BJ (cell line): ENCODE data around the gene PNPLA8. TPM values are rescaled to one million over a fixed set of nuclear protein-coding genes. Genes with fewer than 3 reads are reported as not detected.

Experiments used
- CTCF ChIA-PET: fragments of 350-600 bp; formaldehyde crosslinking; extraction: SDS; loops from one replicate; lab custom pipeline; 2021; ENCODE audit warnings: antibody characterized with exemption, inconsistent platforms; lab: Yijun Ruan, JAX
- POLR2A ChIA-PET: fragments of 300-600 bp; sonication (Branson Sonifier 250); formaldehyde crosslinking; extraction: SDS; loops from one replicate; lab custom pipeline; 2021; ENCODE audit warnings: antibody characterized with exemption; lab: Charles Lee
- DNase-seq: peaks from one replicate; pipeline ENCODE4 v3.0.0-alpha.2; 2011; ENCODE audit warnings: low read depth
- H3K27me3 ChIP-seq: 2 replicates; pipeline ENCODE4 v1.6.0; 2011; ENCODE audit warnings: low read length; ENCODE audit not compliant: control insufficient read depth, insufficient read depth
- H3K36me3 ChIP-seq: 2 replicates; pipeline ENCODE4 v1.5.1; 2011; ENCODE audit warnings: low read length; ENCODE audit not compliant: control insufficient read depth, insufficient read depth
- H3K4me3 ChIP-seq: 2 replicates; pipeline ENCODE4 v1.5.1; 2011; ENCODE audit warnings: low read depth, mild to moderate bottlenecking, control low read depth, low read length
- polyA plus RNA-seq: library from polyadenylated mRNA; depleted of rRNA; stranded (reverse); fragments of >200 nt; gene quantifications from 2 replicates; pipeline ENCODE4 v1.2.3, GENCODE V29; 2011
- TF ChIP-seq, protein P1 (sequence below): IDR thresholded peaks from 2 replicates; pipeline ENCODE4 v1.5.1; 2011; ENCODE audit warnings: low read depth, mild to moderate bottlenecking, control low read depth, inconsistent platforms, low read length, moderate library complexity; ENCODE audit not compliant: insufficient read depth

The PNPLA8 gene
- polyA plus RNA-seq, 1 experiment = 7.8 TPM

DNA sequence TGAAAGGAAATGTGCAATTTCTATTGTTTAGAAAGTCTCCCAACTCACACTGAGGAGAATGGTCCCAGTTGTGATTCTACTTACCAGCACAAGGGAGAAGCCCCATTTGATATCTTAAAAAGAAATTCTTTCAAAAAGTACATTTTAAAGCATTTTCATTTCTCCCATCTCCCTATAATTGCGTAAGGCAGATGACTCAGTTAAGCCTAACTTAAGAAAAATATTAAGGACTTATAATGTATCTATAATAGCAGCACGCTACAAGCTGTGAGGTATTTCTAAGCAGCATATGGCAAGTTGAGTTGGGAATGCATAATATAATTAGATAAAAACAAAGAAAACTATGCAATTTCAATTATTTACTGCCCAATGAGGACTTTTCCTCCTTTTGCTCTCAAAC lies 61.2 kb downstream of the PNPLA8 start:
- no peak overlapping the region for H3K4me3 ChIP-seq
- DNase-seq = no peak
- TF ChIP-seq, protein P1, sequence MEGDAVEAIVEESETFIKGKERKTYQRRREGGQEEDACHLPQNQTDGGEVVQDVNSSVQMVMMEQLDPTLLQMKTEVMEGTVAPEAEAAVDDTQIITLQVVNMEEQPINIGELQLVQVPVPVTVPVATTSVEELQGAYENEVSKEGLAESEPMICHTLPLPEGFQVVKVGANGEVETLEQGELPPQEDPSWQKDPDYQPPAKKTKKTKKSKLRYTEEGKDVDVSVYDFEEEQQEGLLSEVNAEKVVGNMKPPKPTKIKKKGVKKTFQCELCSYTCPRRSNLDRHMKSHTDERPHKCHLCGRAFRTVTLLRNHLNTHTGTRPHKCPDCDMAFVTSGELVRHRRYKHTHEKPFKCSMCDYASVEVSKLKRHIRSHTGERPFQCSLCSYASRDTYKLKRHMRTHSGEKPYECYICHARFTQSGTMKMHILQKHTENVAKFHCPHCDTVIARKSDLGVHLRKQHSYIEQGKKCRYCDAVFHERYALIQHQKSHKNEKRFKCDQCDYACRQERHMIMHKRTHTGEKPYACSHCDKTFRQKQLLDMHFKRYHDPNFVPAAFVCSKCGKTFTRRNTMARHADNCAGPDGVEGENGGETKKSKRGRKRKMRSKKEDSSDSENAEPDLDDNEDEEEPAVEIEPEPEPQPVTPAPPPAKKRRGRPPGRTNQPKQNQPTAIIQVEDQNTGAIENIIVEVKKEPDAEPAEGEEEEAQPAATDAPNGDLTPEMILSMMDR = no peak
- POLR2A ChIA-PET = no interaction called here
- CTCF ChIA-PET = interaction anchor here (0.6 kb wide), 1 partner anchor 23 kb away, joined by 3 read pairs; no protein-coding TSS in a partner anchor
- 0 out of 2 replicates have a peak, but pooled peaks cover 1% of the 10 kb centered on the region for H3K27me3 ChIP-seq
- no peaks in the 10 kb centered on the region for H3K36me3 ChIP-seq

DNA sequence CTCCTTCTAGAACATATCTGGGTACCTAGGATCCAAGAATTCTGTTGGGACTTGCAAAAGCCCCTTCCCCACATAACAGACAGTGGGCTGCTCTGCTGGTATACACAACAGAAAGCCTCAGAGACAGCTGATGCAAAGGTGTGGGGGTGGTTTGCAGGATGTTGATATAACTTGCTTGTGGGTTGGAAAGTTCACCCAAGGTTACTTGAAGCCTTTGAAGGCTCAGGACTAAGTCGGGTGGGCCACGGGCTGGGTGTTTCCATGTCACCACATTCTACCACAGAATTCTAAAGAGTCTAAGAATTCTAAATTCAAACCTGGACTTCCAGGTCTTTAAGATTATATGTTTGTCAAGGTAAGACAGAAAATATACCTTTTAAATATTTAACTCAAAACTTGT lies 62.3 kb downstream of the PNPLA8 start:
- ChIA-PET POLR2A (no interaction called here), CTCF (interaction anchor here (0.7 kb wide), 1 partner anchor 13 kb away, joined by 3 read pairs; no protein-coding TSS in a partner anchor)
- Histone ChIP-seq H3K36me3 (no peaks in the 10 kb centered on the region), H3K4me3 (no peak overlapping the region), H3K27me3 (peaks cover 3% of the 10 kb centered on the region; the same call in 1 of the 2 replicates)
- DNase-seq = no peak
- TF ChIP-seq, protein P1 = no peak

DNA sequence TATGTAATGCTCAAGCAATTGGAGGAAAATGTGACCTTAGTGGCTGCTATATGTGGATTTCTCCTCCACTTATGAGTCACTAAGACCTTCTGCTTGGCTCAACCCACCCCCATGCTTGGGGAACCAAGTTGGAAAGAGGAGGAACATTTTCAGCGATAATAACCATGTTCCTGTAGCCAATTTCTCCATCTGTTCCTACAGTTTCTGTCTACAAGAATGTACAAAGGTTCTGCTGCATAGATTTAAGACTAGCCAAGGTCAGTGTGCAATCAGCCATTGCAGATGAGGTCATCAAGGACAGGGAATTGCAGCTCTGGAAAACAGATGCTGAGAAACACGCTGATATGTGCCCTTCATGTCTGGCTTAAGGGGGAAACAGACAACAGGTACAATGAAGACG lies 64.1 kb downstream of the PNPLA8 start:
- CTCF ChIA-PET = interaction anchor here (1.1 kb wide), 1 partner anchor 35 kb away, joined by 3 read pairs; no protein-coding TSS in a partner anchor
- no peaks in the 10 kb centered on the region for H3K36me3 ChIP-seq
- peaks cover 12% of the 10 kb centered on the region for H3K27me3 ChIP-seq
- no peak for DNase-seq
- TF ChIP-seq, protein P1 = no peak
- no peak overlapping the region for H3K4me3 ChIP-seq
- POLR2A ChIA-PET = no interaction called here

DNA sequence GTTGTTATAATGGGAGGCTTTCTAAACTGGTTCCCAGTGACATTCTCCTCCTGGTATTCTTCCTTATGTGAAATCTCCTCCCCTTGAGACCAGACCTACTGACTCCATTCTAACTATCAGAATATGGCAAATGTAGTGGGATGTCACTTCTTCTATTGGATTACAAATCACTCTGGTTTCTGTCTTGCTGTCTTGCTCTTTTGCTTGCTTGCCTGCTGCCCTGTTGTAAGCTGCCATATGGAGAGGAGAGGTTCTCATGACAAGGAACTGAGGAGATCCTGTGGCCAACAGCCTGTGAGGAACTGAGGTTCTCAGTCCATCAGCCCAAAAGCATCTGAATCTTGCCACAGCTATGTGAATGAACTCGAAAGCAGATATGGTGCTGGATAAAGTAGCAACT lies 65.0 kb downstream of the PNPLA8 start:
- no peak for DNase-seq
- TF ChIP-seq, protein P1 = no peak
- CTCF ChIA-PET = interaction anchor here (0.7 to 1.4 kb wide), 4 partner anchors 8 to 784 kb away, joined by 3 to 4 read pairs (median 3); no protein-coding TSS in a partner anchor
- Histone ChIP-seq H3K4me3 (no peak overlapping the region), H3K27me3 (peaks cover 13% of the 10 kb centered on the region), H3K36me3 (no peaks in the 10 kb centered on the region)
- POLR2A ChIA-PET = no interaction called here

DNA sequence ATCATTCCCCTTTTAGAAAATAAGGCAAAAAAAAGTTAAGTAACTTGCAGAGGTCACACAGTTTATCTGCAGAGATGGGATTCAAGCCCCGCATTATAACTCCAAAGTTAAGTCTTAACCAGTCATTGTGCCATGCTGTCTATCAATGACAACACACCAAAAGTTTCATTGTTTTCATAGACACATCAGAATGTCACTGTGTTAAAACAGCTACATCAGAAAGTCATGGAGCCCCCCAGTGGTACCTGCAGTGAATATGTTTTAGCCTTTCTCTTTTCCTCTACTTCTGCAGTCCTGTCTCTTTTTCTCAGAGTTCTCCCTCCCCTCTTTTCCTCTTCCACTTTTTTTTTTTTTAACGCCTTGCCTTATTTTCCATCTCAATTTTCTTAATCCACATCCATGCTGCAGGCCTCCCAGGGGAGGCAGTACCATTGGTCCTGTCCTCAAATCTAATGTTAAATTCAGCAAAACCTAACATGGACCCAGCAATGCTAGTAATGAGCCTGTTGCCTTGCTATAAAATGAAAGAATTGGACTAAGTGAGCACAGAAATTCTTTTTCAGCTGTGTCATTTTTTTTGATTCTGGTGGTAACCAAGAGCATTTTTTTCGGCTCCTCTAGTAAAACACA lies 65.9 kb downstream of the PNPLA8 start:
- ChIA-PET POLR2A (no interaction called here), CTCF (interaction anchor here (1.0 to 1.4 kb wide), 3 partner anchors 276 to 283 kb away, joined by 3 to 4 read pairs (median 3); no protein-coding TSS in a partner anchor)
- H3K4me3 ChIP-seq = no peak overlapping the region
- TF ChIP-seq, protein P1 = peak; percentile 53
- DNase-seq = no peak
- no peaks in the 10 kb centered on the region for H3K36me3 ChIP-seq
- peaks cover 20% of the 10 kb centered on the region for H3K27me3 ChIP-seq
